ENCODE data around the gene DDX24.

Gene DDX24, protein sequence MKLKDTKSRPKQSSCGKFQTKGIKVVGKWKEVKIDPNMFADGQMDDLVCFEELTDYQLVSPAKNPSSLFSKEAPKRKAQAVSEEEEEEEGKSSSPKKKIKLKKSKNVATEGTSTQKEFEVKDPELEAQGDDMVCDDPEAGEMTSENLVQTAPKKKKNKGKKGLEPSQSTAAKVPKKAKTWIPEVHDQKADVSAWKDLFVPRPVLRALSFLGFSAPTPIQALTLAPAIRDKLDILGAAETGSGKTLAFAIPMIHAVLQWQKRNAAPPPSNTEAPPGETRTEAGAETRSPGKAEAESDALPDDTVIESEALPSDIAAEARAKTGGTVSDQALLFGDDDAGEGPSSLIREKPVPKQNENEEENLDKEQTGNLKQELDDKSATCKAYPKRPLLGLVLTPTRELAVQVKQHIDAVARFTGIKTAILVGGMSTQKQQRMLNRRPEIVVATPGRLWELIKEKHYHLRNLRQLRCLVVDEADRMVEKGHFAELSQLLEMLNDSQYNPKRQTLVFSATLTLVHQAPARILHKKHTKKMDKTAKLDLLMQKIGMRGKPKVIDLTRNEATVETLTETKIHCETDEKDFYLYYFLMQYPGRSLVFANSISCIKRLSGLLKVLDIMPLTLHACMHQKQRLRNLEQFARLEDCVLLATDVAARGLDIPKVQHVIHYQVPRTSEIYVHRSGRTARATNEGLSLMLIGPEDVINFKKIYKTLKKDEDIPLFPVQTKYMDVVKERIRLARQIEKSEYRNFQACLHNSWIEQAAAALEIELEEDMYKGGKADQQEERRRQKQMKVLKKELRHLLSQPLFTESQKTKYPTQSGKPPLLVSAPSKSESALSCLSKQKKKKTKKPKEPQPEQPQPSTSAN

DNA sequence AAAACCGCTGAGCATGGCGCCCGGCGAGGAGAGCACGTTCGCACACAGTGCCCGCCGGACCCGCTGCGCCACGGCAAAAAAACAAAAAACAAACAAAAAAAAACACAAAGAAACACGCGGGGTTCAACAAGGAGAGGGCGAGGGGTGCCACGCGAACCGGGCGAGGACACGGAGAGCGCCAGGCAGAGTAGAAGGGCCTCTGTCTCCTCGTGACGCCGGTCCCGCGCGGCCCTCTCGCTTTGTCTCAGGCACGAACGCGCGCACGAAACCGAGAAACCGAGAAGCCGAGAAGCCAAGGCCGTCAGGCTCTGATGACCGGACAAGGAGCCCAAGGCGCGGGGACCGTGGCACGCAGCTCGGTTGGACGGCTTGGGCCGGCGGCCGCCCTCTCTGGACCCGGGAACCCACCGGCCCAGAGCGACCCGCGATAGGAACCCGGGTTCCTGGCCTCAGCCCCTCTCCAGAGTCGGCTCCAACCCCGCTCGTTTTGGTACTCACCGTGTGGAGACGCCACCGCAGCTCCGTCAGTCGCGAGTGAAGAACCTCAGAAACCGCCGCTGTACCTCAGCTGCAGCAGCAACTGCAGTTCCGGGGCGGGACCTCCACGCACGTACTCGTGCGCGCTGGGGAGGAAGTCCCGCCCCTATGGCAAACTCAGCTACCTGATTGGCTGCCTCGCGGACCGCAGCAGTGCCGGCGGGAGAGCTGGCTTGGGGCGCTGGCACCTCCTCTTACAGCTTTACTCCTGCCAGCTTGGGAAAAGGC, at the start of gene DDX24, which contains the start of gene IFI27L1:
TSS of gene DDX24 (minus strand) at position 582 of the 765 bp plus-strand sequence. CDS start 1,460 bp downstream, outside the sequence.
TSS of gene IFI27L1 (plus strand) at position 690 of the 765 bp plus-strand sequence. CDS start 15,628 bp downstream, outside the sequence.
- DNase-seq, result peak; percentile 97

DNA sequence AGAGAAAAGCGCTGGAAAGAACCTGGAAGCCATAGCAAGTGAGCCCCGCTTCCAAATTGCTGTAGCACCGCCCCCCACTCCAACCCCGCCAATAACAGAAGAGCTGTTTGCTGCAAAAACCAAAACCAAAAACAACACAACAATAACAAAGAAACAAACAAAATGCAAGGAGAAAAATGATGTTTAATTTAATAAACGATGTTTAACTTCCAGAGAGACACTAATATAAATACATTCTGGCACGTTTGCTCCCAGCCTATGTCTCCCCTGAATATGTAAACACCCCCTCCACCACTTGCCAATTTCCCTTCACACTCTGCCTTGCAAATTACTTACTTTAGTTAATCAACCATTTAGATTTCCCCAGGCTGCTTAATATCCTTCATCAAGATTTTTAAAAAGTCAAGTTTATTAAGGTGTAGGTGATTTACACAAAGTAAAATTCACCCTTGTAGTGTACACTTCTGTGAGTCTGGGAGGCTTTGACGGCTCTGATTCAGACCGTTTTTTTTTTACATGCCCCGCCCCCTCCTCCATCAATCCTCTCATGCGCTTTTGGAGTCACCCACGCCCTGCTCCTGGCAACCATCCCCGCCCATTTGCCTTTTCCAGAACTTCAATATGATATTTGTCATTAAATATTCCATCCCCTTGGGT, 48.9 kb upstream of the DDX24 start:
- DNase-seq, result peak; percentile 49

DNA sequence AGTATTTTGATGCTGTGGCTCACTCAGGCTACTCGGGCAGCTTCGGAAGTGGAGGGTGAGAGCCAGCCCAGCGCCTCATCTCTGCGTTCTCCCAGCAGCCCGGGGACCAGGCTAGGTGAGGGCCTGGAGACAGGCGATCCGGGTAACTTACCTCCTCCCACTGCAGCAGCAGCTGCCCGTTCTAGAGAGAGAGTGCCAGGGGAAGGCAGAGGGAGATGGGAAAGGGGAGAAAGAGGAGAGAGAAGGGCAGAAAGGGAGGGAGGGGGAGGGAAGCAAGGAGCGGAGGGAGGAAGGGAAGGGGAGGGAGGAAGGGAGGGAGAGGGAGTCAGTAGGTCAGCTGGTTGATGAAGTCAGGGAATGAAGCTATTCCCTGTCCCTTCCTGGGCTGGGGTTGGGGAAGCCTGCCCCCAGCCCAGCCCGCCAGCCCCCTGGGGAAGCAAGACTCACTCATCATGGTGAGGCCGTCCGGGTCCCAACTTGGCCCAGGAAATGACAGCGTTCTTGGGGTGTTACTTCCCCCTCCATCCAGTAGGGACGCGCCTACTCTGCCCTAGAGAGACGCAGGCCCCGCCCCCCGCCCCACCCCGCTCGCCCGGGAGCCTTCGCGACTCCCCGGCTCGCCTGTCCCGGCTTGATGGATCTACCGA, 48.2 kb upstream of the DDX24 start, which contains the start of gene IFI27L2:
TSS of gene IFI27L2 (minus strand) at position 494 of the 647 bp plus-strand sequence. CDS start at position 454, 40 bp downstream.
- peak; percentile 72 for DNase-seq

DNA sequence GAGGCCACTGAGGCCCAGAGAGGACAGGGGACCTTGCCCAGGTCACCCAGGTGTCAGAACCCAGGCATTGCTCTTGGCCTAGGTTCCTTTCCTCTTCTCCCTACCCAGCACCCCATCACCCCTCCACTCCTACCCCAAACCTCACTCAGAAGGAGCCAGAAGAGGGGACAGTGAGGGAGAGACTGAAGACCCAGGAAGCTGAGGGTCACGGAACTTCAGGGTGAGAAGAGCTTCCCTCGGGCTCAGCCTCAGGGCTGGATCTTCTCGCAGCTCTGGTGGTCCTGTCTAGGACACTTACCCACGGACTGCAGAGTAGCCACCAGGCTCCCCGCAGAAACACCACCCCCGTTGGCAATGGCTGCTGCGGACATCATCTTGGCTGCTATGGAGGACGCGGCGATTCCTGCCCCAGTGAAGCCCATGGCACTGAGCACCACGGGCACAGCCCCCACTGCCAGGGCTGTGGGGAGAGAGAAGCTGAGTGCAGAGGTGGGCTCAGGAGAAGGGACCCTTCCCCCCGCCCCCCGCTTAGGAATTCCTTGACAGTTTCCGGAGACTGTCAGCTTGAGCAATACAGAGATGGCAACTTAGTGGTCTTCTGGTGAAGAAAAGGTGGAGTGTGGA, 47.3 kb upstream of the DDX24 start:
- DNase-seq, result no peak

DNA sequence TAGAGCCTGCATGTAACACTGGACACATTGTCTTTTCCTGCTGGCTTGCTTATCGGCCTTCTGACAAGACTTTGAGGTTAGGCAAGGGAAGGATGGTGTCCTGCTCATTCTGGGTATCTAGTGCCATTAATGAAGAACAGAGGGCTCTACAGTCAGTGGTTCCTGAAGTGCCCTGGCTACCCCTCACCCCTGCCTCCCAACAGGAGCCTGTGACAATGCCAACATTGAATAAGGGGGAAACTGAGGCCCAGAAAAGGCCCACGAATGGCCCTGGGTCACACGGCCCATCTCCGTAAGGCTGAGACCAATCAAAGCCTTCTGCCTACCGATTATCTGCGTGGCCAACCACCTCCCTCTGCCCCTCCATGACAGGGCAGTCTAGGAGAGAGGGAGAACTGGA, 46.3 kb upstream of the DDX24 start:
- no peak for DNase-seq

DNA sequence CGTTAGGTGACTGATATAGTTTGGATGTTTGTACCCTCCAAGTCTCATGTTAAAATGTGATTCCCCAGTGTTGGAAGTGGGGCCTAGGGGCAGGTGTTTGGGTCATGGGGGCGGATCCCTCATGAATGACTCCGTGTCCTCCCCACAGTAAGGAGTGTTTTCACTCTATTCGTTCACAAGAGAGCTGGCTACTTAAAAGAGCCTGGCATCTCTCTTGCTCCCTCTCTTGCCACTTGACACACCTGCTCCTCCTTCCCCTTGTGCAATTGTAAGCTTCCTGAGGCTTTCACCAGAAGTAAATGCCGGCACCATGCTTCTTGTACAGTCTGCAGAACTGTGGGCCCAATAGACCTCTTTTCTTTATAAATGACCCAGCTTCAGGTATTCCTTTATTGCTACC, 45.8 kb upstream of the DDX24 start:
- DNase-seq, result no peak

DNA sequence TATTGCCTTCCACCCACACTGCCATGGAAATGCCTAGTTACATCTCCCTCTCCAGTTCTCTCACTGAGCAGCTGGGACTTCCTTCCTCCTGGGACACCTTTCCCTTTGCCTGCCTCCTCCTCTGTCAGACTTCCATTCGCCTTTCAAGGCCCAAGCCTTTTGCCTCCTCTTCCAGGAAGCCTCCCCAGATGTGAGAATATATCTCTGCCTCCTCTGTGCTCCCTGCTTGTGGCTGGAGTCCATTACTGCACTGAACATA, 45.3 kb upstream of the DDX24 start:
- no peak for DNase-seq

DNA sequence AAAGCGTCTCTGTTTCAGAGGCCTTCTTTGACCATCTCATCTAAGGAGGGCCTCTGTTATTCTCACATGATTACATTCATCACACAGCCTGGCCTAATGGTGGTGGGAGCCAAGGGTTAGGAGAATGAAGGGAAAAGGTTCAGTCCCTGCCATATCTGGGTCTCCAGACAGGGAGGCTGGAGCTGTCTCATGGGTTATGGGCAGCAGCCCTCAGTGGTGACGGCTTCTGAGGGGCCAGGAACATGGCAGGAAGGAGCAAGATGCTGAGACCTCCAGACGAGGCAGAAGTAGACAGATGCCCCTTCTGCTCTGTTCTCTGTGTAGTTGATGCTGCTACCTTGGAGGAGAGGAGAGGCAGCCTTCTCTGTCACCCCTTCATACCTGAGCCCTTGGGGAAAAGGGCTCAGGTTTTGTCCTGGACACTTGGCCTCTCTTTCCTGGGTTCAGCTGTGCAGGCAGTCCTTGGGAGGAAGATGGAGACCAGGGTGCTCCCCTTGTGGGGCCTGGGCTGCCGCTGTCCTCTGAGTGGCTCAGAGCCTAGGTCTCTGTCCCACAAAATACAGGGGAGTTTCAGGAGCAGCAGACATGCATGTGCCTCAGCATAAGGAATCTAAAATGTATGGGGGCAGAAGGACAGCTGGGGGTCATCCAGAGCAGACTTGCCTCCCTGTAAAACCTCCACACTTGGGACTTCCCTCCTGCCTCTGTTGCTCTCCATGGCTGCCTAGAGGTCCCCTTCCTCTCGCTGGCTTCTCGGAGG, 44.8 kb upstream of the DDX24 start:
- DNase-seq, result no peak

DNA sequence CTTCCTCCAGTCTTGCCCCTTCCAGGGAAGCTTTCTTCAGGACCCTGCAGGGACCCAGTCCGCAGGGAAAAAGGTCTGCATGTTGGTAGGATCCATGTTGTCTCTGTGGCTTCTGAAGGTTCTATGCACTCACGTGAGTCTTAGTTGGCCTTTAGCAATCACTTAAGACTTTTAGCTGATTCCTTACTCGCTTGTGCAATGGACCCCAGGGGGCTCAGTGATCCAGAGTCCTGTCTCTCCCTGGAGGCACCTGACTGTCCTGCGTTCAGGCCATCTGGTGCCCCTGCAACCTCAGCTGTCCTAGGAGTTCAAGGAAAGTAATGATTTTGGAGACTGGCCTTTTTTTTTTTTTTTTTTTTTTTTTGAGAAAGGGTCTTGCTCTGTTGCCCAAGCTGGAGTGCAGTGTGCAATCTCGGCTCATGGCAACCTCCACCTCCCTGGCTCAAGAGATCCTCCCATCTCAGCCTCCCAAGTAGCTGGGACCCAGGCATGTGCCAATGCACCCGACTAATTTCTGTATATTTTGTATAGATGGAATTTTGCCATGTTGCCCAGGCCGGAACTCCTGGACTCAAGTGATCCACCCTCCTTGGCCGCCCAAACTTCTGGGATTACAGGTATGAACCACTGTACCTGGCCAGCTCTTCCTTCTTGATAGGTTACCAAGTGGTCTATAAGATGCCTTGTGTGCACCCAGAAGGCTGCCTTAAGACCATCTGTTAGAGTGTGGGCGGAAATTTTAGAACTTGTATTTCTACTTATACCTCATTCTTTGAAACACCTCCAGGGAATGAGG, 43.8 kb upstream of the DDX24 start:
- DNase-seq, result no peak

DNA sequence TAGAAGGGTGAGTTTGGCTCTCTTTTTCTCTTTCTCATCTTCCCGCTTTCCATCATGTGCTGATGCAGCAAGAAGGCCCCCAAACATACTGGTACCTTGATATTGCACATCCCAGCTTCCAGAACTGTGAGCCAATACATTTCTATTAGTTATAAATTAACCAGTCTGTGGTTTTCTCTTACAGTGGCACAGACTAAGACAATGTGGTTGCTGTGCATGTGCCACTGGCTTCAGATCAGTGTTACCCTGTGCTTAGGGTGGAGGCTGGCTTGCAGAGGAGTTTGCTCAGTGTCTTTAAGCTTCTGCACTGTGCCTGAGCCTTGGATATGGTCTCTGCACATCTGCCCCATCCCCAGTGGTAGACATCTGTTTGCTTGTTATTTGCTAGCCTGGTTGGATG, 42.9 kb upstream of the DDX24 start:
- DNase-seq, result no peak

DNA sequence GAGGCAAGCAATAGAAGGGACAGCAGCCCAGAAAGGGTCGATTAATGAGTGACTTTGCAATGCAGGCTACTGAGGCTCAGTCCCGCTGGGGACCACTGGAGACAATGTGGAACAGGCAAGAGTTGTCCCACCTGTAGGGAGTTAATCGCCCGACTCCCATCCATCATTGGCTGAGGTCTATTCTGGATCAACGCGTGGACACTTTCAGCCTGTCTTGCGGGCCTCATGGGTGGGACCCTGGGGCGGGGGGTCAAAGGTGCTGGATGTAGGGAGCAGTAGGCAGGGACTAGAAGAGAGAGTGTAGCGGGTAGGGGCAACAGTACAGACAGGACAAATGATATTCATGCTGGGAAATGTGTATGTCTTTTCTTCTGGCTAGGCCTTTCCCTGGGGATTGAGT, 42.3 kb upstream of the DDX24 start:
- no peak for DNase-seq

DNA sequence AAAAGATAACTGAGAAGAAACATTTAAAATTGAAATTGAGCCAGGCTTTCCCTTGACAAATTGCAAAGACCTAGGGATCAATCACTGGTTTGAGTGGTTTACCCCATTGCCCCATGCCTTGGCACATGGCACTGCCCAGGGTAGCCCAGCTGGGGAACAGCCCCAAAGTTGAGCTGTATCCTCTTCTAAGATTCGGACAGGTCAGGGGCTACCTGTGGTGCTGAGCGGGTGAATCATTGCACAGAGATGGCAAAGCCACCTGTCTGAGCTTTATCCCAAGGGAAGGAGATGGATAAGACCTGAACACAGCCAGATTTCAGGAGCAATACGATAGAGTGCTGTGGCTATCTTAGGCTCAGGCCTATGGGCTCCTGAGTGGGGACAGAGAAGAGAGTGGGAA, 41.4 kb upstream of the DDX24 start:
- no peak for DNase-seq

DNA sequence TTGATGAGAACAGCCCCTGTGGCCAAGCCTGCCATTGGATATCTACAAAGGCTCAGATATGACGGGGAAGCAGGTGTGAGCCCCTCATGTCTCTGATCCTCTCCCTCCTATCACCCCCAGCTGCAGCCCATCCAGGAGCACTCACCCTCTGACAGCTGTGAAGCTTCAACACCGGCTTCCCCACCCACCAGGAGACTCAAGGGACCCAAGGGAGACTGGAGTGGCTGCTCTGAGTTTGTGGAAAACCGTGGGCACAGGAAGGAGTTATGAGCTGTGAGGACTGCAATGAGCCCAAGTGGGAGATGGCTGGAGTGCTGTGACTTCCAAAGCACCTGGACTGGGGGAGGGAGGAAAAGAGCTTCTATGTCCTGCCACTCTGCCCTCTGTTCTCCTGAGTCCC, 40.5 kb upstream of the DDX24 start:
- no peak for DNase-seq

DNA sequence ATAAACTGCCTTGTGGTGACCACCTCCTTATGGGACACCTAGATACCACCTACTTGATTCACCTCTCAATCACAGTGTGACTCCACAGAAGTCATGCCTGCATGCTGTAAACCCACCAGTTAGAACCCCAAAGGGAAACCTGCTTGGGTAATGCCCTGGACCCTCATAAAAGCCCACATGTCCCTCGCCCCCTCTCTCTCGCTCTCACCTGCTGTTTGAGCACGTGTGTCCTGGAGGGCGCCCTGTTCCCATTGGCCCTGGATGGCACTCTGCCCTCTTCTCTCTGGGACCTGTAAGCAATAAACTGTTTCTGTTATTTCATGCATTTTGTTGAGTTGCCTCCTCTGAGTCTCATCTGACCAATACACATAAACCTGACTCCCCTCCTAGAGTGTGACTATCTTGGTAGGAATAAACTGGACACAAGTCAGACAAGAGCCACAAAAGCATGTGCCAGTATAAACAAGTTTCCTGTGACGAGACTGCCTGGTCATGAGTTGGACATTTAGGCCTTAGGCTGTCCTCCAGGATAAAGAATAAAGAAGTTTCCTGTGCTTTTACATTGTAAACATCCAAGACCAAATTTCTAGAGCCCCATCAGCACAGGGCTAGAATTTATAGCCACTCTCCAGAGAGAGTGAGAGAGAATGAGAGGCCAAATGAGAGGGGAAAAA, 39.8 kb upstream of the DDX24 start:
- DNase-seq, result no peak

DNA sequence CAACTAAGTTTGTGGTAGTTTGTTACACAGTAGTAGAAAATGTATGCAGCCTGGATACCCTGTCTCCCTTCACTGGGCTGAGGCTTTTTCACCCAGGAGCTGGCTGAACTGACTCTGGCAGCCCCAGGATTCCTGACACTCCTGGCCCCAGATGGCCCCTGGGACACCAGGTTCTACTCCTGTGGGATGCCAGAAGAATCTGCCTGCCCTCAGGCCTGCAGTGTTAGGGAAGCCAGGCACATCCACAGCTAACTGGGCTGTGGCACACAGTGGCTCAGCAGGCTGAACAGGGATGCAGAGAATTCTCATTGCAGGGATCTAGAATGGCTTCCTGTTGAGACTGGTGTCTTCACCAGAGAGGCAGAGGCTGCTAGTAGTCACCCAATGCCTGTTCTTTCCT, 38.1 kb upstream of the DDX24 start:
- DNase-seq, result no peak

DNA sequence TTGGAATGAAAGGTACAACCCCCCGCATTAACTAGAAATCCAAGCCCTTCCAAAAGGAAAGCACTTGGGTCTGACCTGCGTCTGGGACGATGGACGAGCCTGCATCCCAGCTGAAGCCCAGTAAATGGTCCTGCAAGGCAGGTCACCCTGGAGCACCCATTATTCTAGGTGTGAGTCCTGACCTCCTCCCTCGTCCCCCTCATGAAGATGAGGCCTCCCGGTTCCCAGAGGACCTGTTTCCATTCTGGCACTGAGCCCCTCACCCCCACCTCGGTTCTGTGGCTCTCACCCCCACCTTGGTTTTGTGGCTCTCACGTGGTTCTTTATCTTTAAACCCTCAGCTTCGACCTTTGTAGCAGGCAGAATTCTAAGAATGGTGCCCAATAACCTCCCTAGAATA, 36.9 kb upstream of the DDX24 start:
- DNase-seq, result no peak

DNA sequence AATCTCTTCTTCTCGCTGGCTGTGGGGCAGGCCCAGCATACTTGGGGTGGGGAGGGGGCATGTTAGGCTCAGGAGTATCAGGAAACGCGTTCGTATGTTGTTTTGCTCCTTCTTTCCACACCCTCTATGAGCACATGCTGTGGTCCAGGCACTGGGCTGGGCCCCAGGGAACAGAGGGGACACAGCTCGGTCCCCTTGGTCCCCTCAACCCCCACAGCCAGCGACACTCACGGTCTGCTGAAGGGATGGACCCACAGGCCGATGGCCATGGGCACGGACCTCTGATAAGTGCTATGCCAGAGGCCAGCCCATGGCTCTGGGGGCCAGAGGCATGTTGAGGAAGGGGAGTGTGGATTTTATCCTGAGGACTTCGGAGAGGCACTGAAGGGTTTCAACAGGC, 35.7 kb upstream of the DDX24 start:
- no peak for DNase-seq

DNA sequence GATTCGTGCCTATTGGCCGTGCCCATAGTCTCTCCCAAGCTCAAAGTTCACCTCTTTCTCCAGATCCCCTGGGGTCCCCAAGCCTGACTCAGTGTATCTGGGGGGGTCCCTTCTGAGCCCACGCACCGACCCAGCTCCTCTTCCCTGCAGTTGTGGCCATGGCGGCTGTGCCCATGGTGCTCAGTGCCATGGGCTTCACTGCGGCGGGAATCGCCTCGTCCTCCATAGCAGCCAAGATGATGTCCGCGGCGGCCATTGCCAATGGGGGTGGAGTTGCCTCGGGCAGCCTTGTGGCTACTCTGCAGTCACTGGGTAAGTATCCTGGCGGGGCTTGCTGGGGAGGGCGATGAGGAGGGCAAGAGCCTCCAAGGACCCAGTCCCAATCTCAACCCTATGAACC, 34.6 kb upstream of the DDX24 start:
- no peak for DNase-seq

DNA sequence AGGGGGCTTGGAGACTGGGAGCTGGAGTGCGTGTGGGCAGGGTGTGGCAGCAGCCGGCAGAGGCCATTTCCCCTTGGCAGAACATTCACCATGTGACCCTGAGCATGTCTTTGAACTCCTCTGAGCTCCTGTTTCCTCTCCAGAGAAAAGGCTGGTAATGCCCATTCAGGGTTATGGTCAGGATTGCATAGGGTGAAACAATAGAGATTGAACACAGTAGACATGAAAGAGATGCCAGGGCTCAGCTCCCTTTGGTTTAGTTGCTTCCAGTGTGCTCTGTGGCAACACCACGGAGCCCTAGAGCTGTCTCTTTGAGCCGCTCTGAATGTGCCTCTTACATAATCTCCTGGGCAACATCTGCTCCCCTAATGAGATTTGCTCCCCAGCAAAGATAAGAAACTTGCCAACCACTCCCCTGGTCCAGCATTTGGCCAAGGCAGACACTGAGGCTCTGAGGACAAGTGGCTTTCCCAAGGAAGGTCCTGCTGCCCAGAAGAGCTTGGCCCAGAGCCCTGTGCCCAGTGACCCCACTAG, 34.1 kb upstream of the DDX24 start:
- DNase-seq, result no peak

Data from COR-L47 (cell line).